Activated gamma-delta T cell (primary cell): ENCODE measurements around the gene STK39.

Source experiments
- DNase-seq: peaks from one replicate; lab custom pipeline; 2025; lab: John Stamatoyannopoulos, UW

Gene STK39

GRCh38 chr2:168159754-168160585, 87.4 kb downstream of the STK39 start:
- DNase-seq: no peak

GRCh38 chr2:168158586-168158985, 88.8 kb downstream of the STK39 start:
- no peak for DNase-seq

- DNase-seq: no peak
Observed at GRCh38 chr2:168157926-168158325, 89.5 kb downstream of the STK39 start.

- DNase-seq: no peak
Observed at GRCh38 chr2:168157070-168157469, 90.3 kb downstream of the STK39 start.

GRCh38 chr2:168156661-168157060, 90.7 kb downstream of the STK39 start:
- DNase-seq: no peak

GRCh38 chr2:168155680-168156079, 91.7 kb downstream of the STK39 start:
- DNase-seq: no peak

GRCh38 chr2:168155046-168155445, 92.3 kb downstream of the STK39 start:
- no peak for DNase-seq

- DNase-seq: no peak
Observed at GRCh38 chr2:168152902-168153530, 94.4 kb downstream of the STK39 start.

- no peak for DNase-seq
Observed at GRCh38 chr2:168149986-168150385, 97.4 kb downstream of the STK39 start.

GRCh38 chr2:168149150-168149974, 98.0 kb downstream of the STK39 start:
- no peak for DNase-seq

GRCh38 chr2:168147830-168148794, 99.3 kb downstream of the STK39 start:
- DNase-seq: no peak

- no peak for DNase-seq
Observed at GRCh38 chr2:168146892-168147810, 100.2 kb downstream of the STK39 start.

GRCh38 chr2:168145426-168146310, 101.7 kb downstream of the STK39 start:
- no peak for DNase-seq

- DNase-seq: no peak
Observed at GRCh38 chr2:168145011-168145410, 102.4 kb downstream of the STK39 start.

- no peak for DNase-seq
Observed at GRCh38 chr2:168143813-168144212, 103.6 kb downstream of the STK39 start.

- no peak for DNase-seq
Observed at GRCh38 chr2:168140892-168141291, 106.5 kb downstream of the STK39 start.

- no peak for DNase-seq
Observed at GRCh38 chr2:168139852-168140251, 107.5 kb downstream of the STK39 start.

- no peak for DNase-seq
Observed at GRCh38 chr2:168138901-168139300, 108.5 kb downstream of the STK39 start.

GRCh38 chr2:168138374-168138773, 109.0 kb downstream of the STK39 start:
- DNase-seq: no peak
